ENCODE measurements around the gene HSPB7. TPM values are rescaled to one million over a fixed set of nuclear protein-coding genes. Genes with fewer than 3 reads are reported as not detected.
"Not testable (repeated sequence)": the region's sequence is repeated elsewhere in the genome, so short reads cannot be mapped to it uniquely, and the experiment has no call there.

HSPB7 gene
- total RNA-seq, 2 donors from 2014 or later: 11.4 to 20.4 TPM

DNA sequence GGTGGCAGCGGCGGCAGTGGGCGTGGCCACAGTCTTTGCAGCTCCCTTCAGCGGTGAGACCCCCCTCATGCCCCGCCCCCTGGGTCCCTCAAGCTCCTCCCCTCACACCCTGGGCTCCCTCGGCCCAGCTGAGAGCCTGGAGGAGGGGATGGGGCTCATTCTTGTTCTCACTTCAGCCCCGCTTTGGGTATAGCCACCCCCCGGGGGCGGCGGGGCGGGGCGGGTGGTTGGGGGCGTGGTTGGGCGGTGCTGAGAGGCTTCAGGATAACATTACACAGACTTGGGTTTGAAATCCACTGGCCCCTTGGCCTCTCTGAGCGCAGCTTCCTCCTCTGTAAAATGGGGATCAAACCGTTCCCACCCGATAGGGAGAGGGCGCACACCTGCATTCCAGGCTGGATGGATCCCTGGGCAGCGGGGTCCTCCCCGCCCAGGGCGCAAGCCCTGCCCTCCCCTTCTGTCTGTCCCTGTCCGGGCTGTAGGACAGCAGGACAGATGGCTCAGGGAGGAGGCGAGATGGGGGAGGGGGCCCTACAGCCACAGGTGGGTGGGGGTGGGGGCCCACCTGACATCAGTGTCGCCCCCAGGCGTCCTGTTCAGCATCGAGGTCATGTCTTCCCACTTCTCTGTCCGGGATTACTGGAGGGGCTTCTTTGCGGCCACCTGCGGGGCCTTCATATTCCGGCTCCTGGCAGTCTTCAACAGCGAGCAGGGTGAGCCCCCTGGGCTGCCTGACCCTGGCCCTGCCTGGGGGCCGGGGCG, 9.1 kb upstream of the HSPB7 start:
- Histone ChIP-seq H3K4me1 (replicated peaks) (peaks cover 4% of the 10 kb centered on the region), H3K36me3 (no peaks in the 10 kb centered on the region), H3K27ac (no peak overlapping the region), H3K4me3 (peak overlapping the region; percentile 2 to 4), H3K9me3 (no peaks in the 10 kb centered on the region), H3K27me3 (replicated peaks; ENCODE audit: insufficient read depth) (no peaks in the 10 kb centered on the region)
- DNase-seq (ENCODE audit: low spot score): no peak
- WGBS: 11% methylated on average over 28 of the region's 33 CpGs
- no peak for TF ChIP-seq POLR2AphosphoS5 (IDR thresholded peaks at IDR 0.05)
- TF ChIP-seq, protein P1, sequence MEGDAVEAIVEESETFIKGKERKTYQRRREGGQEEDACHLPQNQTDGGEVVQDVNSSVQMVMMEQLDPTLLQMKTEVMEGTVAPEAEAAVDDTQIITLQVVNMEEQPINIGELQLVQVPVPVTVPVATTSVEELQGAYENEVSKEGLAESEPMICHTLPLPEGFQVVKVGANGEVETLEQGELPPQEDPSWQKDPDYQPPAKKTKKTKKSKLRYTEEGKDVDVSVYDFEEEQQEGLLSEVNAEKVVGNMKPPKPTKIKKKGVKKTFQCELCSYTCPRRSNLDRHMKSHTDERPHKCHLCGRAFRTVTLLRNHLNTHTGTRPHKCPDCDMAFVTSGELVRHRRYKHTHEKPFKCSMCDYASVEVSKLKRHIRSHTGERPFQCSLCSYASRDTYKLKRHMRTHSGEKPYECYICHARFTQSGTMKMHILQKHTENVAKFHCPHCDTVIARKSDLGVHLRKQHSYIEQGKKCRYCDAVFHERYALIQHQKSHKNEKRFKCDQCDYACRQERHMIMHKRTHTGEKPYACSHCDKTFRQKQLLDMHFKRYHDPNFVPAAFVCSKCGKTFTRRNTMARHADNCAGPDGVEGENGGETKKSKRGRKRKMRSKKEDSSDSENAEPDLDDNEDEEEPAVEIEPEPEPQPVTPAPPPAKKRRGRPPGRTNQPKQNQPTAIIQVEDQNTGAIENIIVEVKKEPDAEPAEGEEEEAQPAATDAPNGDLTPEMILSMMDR (IDR thresholded peaks at IDR 0.05): no peak
- no peak for TF ChIP-seq POLR2A (IDR thresholded peaks at IDR 0.05)
- intact Hi-C loops (cut with DNase I): no loop called here

DNA sequence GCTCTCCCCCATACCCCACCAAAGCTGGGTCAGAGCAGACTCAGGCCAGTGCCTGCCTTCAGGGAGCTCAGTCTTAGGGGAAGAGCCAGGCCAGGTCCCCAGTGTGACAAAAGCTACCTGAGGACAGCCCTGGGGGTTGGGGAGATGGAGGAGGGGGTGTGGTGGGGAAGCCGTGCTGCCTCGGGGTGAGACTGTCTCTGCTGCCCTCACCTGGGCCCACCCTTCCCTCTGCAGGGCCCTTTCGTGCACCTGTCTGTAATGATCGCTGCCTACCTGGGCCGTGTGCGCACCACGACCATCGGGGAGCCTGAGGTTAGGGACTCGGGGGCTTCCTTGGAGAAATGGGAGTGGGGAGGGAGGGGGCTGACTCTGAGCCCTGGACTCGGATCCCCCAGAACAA, 8.5 kb upstream of the HSPB7 start:
- WGBS: 42% methylated on average over 10 of the region's 10 CpGs
- H3K4me3 ChIP-seq; H3K36me3 ChIP-seq; H3K27me3 ChIP-seq (replicated peaks; ENCODE audit: insufficient read depth); H3K4me1 ChIP-seq (replicated peaks); DNase-seq (ENCODE audit: low spot score); intact Hi-C loops (cut with DNase I); H3K9me3 ChIP-seq; H3K27ac ChIP-seq: not testable (repeated sequence)

DNA sequence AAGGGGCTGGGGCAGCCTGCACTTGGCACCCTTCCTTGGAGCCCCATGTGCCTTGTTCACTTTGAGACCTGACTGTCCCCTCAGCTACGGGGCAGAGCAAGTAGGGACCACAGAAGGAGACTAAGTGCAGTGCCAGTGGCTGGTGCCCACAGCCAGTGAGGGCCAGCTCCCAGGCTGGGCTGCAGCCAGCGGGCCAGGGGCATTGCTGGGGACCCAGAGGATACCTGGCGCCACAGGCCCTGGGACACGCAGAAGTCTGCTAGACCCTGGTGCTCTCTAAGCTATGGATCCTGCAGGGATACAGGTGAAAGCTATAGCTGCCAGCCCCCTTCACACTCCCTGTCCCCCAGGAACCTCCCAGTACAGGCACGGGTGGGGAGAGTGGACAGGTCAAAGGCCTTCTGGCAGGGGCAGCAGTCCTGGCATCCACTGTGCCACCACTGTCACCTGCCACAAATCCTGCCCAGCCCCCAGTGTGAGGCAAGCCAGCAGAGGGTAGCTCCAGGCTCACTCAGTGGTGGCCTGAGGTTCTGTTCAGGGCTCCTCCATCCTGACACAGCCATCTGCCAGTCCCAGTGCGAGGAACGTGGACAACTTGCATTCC, 5.3 kb upstream of the HSPB7 start:
- Histone ChIP-seq H3K36me3 (no peaks in the 10 kb centered on the region), H3K27ac (no peak overlapping the region), H3K4me3 (no peak overlapping the region), H3K9me3 (no peaks in the 10 kb centered on the region), H3K27me3 (replicated peaks; ENCODE audit: insufficient read depth) (no peaks in the 10 kb centered on the region), H3K4me1 (replicated peaks) (peaks cover 4% of the 10 kb centered on the region)
- no peak for DNase-seq (ENCODE audit: low spot score)
- 80% methylated on average over 6 of the region's 7 CpGs for WGBS
- intact Hi-C loops (cut with DNase I): no loop called here
- TF ChIP-seq POLR2A (IDR thresholded peaks at IDR 0.05) (no peak), POLR2AphosphoS5 (IDR thresholded peaks at IDR 0.05) (no peak)
- TF ChIP-seq, protein P1 (IDR thresholded peaks at IDR 0.05): no peak

DNA sequence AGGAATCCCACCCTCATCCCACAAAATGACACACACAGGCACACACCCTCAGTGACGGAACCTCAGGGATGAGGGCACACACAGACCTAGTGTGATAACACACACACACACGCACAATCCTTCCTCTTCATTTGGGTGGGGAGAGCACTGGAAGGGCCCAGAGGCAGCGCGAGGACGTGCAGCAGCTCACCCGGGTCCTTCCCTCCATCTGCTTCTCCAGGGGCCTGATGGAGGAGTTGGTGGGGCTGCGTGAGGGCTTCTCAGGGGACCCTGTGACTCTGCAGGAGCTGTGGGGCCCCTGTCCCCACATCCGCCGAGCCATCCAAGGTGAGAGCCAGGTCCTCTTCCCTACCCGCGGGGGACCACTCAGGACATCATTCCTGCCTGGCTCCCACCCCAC, 4.5 kb upstream of the HSPB7 start:
- Histone ChIP-seq H3K4me1 (replicated peaks) (peaks cover 4% of the 10 kb centered on the region), H3K27ac (no peak overlapping the region), H3K27me3 (replicated peaks; ENCODE audit: insufficient read depth) (no peaks in the 10 kb centered on the region), H3K4me3 (no peak overlapping the region), H3K36me3 (no peaks in the 10 kb centered on the region), H3K9me3 (no peaks in the 10 kb centered on the region)
- 85% methylated on average over 11 of the region's 11 CpGs for WGBS
- TF ChIP-seq, protein P1 (IDR thresholded peaks at IDR 0.05): no peak
- TF ChIP-seq POLR2A (IDR thresholded peaks at IDR 0.05) (no peak), POLR2AphosphoS5 (IDR thresholded peaks at IDR 0.05) (no peak)
- DNase-seq (ENCODE audit: low spot score): no peak
- intact Hi-C loops (cut with DNase I): no loop called here

DNA sequence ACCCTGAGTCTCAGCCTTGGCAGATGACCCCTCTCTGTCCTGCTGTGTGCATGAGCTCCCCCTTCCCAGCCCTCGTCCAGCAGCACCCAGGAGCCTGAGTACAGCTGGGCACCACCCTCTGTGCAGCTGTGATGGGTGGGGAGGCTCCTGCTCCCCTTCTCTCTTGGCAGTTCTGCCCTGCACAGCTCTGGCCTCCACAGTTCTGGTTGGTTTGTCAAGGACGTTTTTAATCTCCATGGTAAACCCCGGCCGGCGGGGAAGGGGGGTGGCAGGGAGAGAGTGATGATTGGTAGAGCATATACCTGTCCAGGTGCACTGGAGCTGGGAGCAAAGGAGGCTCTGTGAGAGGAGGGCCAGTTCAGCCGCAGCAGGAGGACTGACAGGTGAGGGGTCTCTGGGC, 3.8 kb upstream of the HSPB7 start, which contains the start of gene CLCNKA:
TSS of gene CLCNKA (plus strand) at position 356 of the 400 bp plus-strand sequence. CDS start 584 bp downstream, outside the sequence.
- no peaks in the 10 kb centered on the region for H3K27me3 ChIP-seq (replicated peaks; ENCODE audit: insufficient read depth)
- no peaks in the 10 kb centered on the region for H3K4me1 ChIP-seq (replicated peaks)
- H3K4me3 ChIP-seq: no peak within 1 kb of the TSS
- H3K9me3 ChIP-seq: no peaks in the 10 kb centered on the region
- DNase-seq (ENCODE audit: low spot score): no peak
- no peaks in the 10 kb centered on the region for H3K36me3 ChIP-seq
- H3K27ac ChIP-seq: no peak within 1 kb of the TSS
- WGBS: 49% methylated on average over 6 of the region's 6 CpGs
- intact Hi-C loops (cut with DNase I): no loop called here
- TF ChIP-seq POLR2AphosphoS5 (IDR thresholded peaks at IDR 0.05): no peak
- TF ChIP-seq, protein P1 (IDR thresholded peaks at IDR 0.05): no peak
- no peak for TF ChIP-seq POLR2A (IDR thresholded peaks at IDR 0.05)

DNA sequence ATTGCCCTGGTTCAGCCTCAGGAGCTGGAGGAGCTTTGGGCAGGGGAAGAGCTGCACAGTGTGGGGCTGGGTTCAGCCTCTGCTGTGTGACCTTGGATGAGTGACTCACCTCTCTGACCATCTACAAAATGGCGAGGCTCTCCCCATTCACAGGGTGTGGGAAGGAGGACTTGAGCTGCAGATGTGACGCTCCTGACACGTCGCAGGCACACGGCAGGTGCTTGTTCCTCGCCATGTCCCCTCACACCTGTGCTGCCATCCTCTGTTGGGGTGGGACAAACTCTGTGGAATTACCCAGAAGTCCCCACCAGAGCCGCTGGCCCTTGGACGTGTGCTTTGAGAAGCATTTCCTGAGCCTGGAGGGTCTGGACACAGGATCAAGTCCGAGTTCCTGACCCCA, 3.0 kb upstream of the HSPB7 start:
- DNase-seq (ENCODE audit: low spot score); H3K27ac ChIP-seq; H3K36me3 ChIP-seq; H3K9me3 ChIP-seq; intact Hi-C loops (cut with DNase I); H3K4me3 ChIP-seq; H3K4me1 ChIP-seq (replicated peaks); H3K27me3 ChIP-seq (replicated peaks; ENCODE audit: insufficient read depth): not testable (repeated sequence)
- 91% methylated on average over 9 of the region's 9 CpGs for WGBS

Data from prostate gland (tissue), 2 donors.